K562 (cell line): ENCODE data around the gene HOXA7. TPM values are rescaled to one million over a fixed set of nuclear protein-coding genes. Genes with fewer than 3 reads are reported as not detected.

ENCODE experiments used
- BMI1 ChIP-seq: fragments of 150-350 bp; IDR thresholded peaks from 2 replicates; pipeline ENCODE4 v1.6.1; 2014; ENCODE audit warnings: low read length
- KDM4B ChIP-seq, 2 experiments: fragments of 450-650 bp in 1 of 2; sonication (generic) in 1 of 2; IDR thresholded peaks; 2 replicates each; pipeline ENCODE4 v1.6.1; 2016 to 2017; ENCODE audit warnings: borderline replicate concordance in 2 of 2, antibody characterized with exemption in 1 of 2, low read depth in 1 of 2, mild to moderate bottlenecking in 1 of 2
- RCOR1 ChIP-seq, 2 experiments: IDR thresholded peaks; 2 replicates each; pipeline ENCODE4 v1.6.1; 2012; ENCODE audit warnings: low read depth in 2 of 2, low read length in 2 of 2, borderline replicate concordance in 1 of 2, improper control_type of control experiment in 1 of 2
- ZNF175 ChIP-seq: fragments of 200-800 bp; sonication (Bioruptor generic); IDR thresholded peaks from 2 replicates; pipeline ENCODE4 v1.6.1; 2016; ENCODE audit warnings: low read depth, mild to moderate bottlenecking, missing genetic modification characterization, missing compliant biosample characterization
- ZNF668 ChIP-seq: fragments of 250-450 bp; sonication (Bioruptor Pico); IDR thresholded peaks from 2 replicates; pipeline ENCODE4 v1.8.0; 2022; ENCODE audit warnings: mild to moderate bottlenecking, inconsistent platforms
- polyA plus RNA-seq, 8 experiments: library from polyadenylated mRNA; depleted of rRNA in 4 of 8; stranded (reverse) in 5 of 8; unstranded in 3 of 8; fragments of >200 nt; fragmentation: Nextera tagmentation in 2 of 8; fragmentation: Illumina TruSeq in 1 of 8; extraction: Ambion mirVana in 2 of 8; extraction: Trizol in 1 of 8; gene quantifications; 2 replicates each; pipeline versions ENCODE4 v1.2.1 to v1.2.3, GENCODE V29; 2011 to 2014; ENCODE audit warnings: inconsistent platforms in 1 of 8, missing spikeins in 1 of 8
- total RNA-seq, 7 experiments: library from RNA; depleted of rRNA in 6 of 7; stranded (reverse); fragments of >200 nt in 6 of 7; fragmentation: Illumina TruSeq in 2 of 7; extraction: Trizol in 2 of 7; gene quantifications; 2 replicates each; pipeline versions ENCODE4 v1.2.1 to v1.2.3, GENCODE V29; 2011 to 2021; ENCODE audit warnings: low replicate concordance in 1 of 7
- TF ChIP-seq, protein P1 (sequence below): IDR thresholded peaks from 2 replicates; pipeline ENCODE4 v1.6.1; 2011; ENCODE audit warnings: borderline replicate concordance, low read depth, mild to moderate bottlenecking, moderate library complexity, low read length; ENCODE audit not compliant: insufficient read depth, poor library complexity, severe bottlenecking
- TF ChIP-seq, protein P2 (sequence below), 3 experiments: IDR thresholded peaks in 2 of 3; conservative IDR thresholded peaks in 1 of 3; 2 replicates each; pipeline ENCODE4 v1.5.1; 2011 to 2012; ENCODE audit warnings: low read length in 3 of 3, mild to moderate bottlenecking in 3 of 3, control low read depth in 2 of 3, improper control_type of control experiment in 1 of 3, inconsistent platforms in 1 of 3, low read depth in 1 of 3, mixed read lengths in 1 of 3, moderate library complexity in 1 of 3; ENCODE audit not compliant: insufficient read depth in 2 of 3
- TF ChIP-seq, protein P3 (sequence below), 2 experiments: fragments of 450-650 bp in 1 of 2; sonication (generic) in 1 of 2; formaldehyde crosslinking in 1 of 2; IDR thresholded peaks; 2 replicates each; pipeline versions ENCODE4 v1.7.1 to v1.9.0; 2016 to 2022; ENCODE audit warnings: inconsistent platforms in 1 of 2, mild to moderate bottlenecking in 1 of 2, missing genetic modification reagents in 1 of 2
- TF ChIP-seq, protein P4 (sequence below), 2 experiments: IDR thresholded peaks in 1 of 2; conservative IDR thresholded peaks in 1 of 2; 2 replicates each; pipeline ENCODE4 v1.6.1; 2016; ENCODE audit warnings: low read depth in 2 of 2, mild to moderate bottlenecking in 1 of 2, missing compliant biosample characterization in 1 of 2, missing genetic modification characterization in 1 of 2, moderate library complexity in 1 of 2

HOXA7 gene
- total and polyA plus RNA-seq, 9 of the 15 experiments (the other 6 are each of a cell fraction or from before 2014, with no cell fraction given): not detected

DNA sequence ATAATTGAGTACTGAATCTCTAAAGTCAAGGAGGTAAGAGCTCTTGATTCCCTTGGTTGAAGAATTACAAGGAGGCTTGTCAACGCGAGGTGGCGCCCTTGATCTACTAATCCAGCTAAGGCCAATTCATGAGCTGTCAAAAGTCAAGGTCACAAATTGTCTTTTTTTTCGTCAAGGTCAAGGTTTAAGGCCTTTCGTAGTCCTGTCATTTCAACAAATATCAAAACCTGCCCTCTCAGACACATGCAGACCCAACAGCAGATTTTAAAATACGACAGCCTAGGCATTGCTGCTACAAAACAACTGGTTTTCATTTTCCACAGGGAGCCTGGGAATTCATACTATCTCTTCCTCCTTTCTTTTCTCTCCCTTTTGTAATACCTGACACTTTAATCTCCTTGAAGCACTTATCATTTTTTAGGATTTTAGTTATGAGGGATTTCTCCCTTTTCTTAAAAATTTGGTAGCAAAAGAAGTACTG lies 39.9 kb upstream of the HOXA7 start (continued):
- TF ChIP-seq BMI1: peak; percentile 44; the same call in 1 of the 2 replicates
- no peak for TF ChIP-seq KDM4B (IDR thresholded peaks at IDR 0.05; ENCODE audit: borderline replicate concordance in 2 of 2, low read depth in 1 of 2)
- TF ChIP-seq, protein P1, sequence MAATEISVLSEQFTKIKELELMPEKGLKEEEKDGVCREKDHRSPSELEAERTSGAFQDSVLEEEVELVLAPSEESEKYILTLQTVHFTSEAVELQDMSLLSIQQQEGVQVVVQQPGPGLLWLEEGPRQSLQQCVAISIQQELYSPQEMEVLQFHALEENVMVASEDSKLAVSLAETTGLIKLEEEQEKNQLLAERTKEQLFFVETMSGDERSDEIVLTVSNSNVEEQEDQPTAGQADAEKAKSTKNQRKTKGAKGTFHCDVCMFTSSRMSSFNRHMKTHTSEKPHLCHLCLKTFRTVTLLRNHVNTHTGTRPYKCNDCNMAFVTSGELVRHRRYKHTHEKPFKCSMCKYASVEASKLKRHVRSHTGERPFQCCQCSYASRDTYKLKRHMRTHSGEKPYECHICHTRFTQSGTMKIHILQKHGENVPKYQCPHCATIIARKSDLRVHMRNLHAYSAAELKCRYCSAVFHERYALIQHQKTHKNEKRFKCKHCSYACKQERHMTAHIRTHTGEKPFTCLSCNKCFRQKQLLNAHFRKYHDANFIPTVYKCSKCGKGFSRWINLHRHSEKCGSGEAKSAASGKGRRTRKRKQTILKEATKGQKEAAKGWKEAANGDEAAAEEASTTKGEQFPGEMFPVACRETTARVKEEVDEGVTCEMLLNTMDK: no peak
- TF ChIP-seq, protein P2, sequence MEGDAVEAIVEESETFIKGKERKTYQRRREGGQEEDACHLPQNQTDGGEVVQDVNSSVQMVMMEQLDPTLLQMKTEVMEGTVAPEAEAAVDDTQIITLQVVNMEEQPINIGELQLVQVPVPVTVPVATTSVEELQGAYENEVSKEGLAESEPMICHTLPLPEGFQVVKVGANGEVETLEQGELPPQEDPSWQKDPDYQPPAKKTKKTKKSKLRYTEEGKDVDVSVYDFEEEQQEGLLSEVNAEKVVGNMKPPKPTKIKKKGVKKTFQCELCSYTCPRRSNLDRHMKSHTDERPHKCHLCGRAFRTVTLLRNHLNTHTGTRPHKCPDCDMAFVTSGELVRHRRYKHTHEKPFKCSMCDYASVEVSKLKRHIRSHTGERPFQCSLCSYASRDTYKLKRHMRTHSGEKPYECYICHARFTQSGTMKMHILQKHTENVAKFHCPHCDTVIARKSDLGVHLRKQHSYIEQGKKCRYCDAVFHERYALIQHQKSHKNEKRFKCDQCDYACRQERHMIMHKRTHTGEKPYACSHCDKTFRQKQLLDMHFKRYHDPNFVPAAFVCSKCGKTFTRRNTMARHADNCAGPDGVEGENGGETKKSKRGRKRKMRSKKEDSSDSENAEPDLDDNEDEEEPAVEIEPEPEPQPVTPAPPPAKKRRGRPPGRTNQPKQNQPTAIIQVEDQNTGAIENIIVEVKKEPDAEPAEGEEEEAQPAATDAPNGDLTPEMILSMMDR (IDR thresholded peaks at IDR 0.05 in 2 of 3, conservative IDR thresholded peaks at IDR 0.05 in 1 of 3; ENCODE audit: insufficient read depth in 2 of 3, low read depth in 1 of 3, low read length in 3 of 3): peak; percentile 66 to 84 (median 76)
- TF ChIP-seq, protein P3, sequence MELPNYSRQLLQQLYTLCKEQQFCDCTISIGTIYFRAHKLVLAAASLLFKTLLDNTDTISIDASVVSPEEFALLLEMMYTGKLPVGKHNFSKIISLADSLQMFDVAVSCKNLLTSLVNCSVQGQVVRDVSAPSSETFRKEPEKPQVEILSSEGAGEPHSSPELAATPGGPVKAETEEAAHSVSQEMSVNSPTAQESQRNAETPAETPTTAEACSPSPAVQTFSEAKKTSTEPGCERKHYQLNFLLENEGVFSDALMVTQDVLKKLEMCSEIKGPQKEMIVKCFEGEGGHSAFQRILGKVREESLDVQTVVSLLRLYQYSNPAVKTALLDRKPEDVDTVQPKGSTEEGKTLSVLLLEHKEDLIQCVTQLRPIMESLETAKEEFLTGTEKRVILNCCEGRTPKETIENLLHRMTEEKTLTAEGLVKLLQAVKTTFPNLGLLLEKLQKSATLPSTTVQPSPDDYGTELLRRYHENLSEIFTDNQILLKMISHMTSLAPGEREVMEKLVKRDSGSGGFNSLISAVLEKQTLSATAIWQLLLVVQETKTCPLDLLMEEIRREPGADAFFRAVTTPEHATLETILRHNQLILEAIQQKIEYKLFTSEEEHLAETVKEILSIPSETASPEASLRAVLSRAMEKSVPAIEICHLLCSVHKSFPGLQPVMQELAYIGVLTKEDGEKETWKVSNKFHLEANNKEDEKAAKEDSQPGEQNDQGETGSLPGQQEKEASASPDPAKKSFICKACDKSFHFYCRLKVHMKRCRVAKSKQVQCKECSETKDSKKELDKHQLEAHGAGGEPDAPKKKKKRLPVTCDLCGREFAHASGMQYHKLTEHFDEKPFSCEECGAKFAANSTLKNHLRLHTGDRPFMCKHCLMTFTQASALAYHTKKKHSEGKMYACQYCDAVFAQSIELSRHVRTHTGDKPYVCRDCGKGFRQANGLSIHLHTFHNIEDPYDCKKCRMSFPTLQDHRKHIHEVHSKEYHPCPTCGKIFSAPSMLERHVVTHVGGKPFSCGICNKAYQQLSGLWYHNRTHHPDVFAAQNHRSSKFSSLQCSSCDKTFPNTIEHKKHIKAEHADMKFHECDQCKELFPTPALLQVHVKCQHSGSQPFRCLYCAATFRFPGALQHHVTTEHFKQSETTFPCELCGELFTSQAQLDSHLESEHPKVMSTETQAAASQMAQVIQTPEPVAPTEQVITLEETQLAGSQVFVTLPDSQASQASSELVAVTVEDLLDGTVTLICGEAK (IDR thresholded peaks at IDR 0.05): no peak
- TF ChIP-seq, protein P3 (CRISPR knock-in tag; IDR thresholded peaks at IDR 0.05): no peak
- no peak for TF ChIP-seq ZNF175 (CRISPR knock-in tag)
- TF ChIP-seq RCOR1 (IDR thresholded peaks at IDR 0.05; ENCODE audit: borderline replicate concordance in 1 of 2, low read depth in 2 of 2, low read length in 2 of 2): no peak
- TF ChIP-seq ZNF668 (CRISPR knock-in tag): no peak
- TF ChIP-seq, protein P4, sequence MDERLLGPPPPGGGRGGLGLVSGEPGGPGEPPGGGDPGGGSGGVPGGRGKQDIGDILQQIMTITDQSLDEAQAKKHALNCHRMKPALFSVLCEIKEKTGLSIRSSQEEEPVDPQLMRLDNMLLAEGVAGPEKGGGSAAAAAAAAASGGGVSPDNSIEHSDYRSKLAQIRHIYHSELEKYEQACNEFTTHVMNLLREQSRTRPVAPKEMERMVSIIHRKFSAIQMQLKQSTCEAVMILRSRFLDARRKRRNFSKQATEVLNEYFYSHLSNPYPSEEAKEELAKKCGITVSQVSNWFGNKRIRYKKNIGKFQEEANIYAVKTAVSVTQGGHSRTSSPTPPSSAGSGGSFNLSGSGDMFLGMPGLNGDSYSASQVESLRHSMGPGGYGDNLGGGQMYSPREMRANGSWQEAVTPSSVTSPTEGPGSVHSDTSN (CRISPR knock-in tag; IDR thresholded peaks at IDR 0.05; ENCODE audit: low read depth): no peak
- TF ChIP-seq, protein P4 (tag; conservative IDR thresholded peaks at IDR 0.05; ENCODE audit: low read depth): peak; percentile 61
